PC-3 (cell line): Measurements from ENCODE around the gene KRTAP9-7. TPM values are rescaled to one million over a fixed set of nuclear protein-coding genes. Genes with fewer than 3 reads are reported as not detected.

ENCODE experiments used
- ATAC-seq: fragments of 200-7000 bp; cut with Tn5 transposase; 2 replicates; pipeline ENCODE4 v1.9.1; 2020; ENCODE audit warnings: mild to moderate bottlenecking, moderate library complexity
- BruUV-seq: library from RNA; stranded (reverse); fragments of 400-500 nt; replicated peaks from 2 replicates; lab custom pipeline; 2021; lab: Mats Ljungman, UMichigan
- CTCF ChIA-PET: fragments of 300-600 bp; sonication (Branson Sonifier 250); formaldehyde crosslinking; loops from one replicate; lab custom pipeline; 2022; ENCODE audit warnings: antibody characterized with exemption; lab: Charles Lee
- POLR2A ChIA-PET: fragments of 300-600 bp; sonication (Branson Sonifier 250); formaldehyde crosslinking; loops from one replicate; lab custom pipeline; 2022; ENCODE audit warnings: antibody characterized with exemption; ENCODE audit not compliant: unreplicated experiment; lab: Charles Lee
- DNase-seq: peaks from one replicate; pipeline ENCODE4 v3.0.0-alpha.2; 2015
- H2AFZ ChIP-seq: fragments of 300-600 bp; sonication (generic); 2 replicates; pipeline ENCODE4 v1.6.0; 2016; ENCODE audit warnings: antibody characterized with exemption, low read length
- H3F3A ChIP-seq: fragments of 300-600 bp; sonication (generic); one replicate; pipeline ENCODE4 v1.6.0; 2017; ENCODE audit warnings: antibody characterized with exemption, low read length, control low read depth, mild to moderate bottlenecking; ENCODE audit not compliant: unreplicated experiment
- H3K27ac ChIP-seq: fragments of 300-600 bp; sonication (generic); 2 replicates; pipeline ENCODE4 v1.5.1; 2016; ENCODE audit warnings: mild to moderate bottlenecking, low read length
- H3K27me3 ChIP-seq: fragments of 300-600 bp; sonication (generic); 2 replicates; pipeline ENCODE4 v1.6.1; 2016; ENCODE audit warnings: low read length, mixed read lengths
- H3K36me3 ChIP-seq: fragments of 300-600 bp; sonication (generic); 2 replicates; pipeline ENCODE4 v1.6.1; 2016; ENCODE audit warnings: low read depth, mixed run types, low read length, mixed read lengths
- H3K4me1 ChIP-seq: fragments of 300-600 bp; sonication (generic); 2 replicates; pipeline ENCODE4 v1.5.1; 2016; ENCODE audit warnings: low read length; ENCODE audit not compliant: insufficient read depth
- H3K4me2 ChIP-seq: fragments of 300-600 bp; sonication (generic); 2 replicates; pipeline ENCODE4 v1.6.0; 2016; ENCODE audit warnings: low read length
- H3K4me3 ChIP-seq: fragments of 300-600 bp; sonication (generic); 2 replicates; pipeline ENCODE4 v1.5.1; 2016; ENCODE audit warnings: mild to moderate bottlenecking, low read length, mixed read lengths
- H3K79me2 ChIP-seq: fragments of 300-600 bp; sonication (generic); 2 replicates; pipeline ENCODE4 v1.6.1; 2017; ENCODE audit warnings: low read length, mixed read lengths
- H3K9ac ChIP-seq: fragments of 300-600 bp; sonication (generic); 2 replicates; pipeline ENCODE4 v1.6.0; 2016; ENCODE audit warnings: mild to moderate bottlenecking, low read length
- H3K9me2 ChIP-seq: fragments of 300-600 bp; sonication (generic); replicated peaks from 2 replicates; pipeline ENCODE4 v1.6.1; 2016; ENCODE audit warnings: mixed run types, low read length, mixed read lengths
- H3K9me3 ChIP-seq: fragments of 300-600 bp; sonication (generic); 2 replicates; pipeline ENCODE4 v1.6.1; 2016; ENCODE audit warnings: low read length, mixed read lengths
- H4K20me1 ChIP-seq: fragments of 300-600 bp; sonication (generic); 2 replicates; pipeline ENCODE4 v1.6.1; 2016; ENCODE audit warnings: low read length, mixed read lengths
- CTCF ChIP-seq: fragments of 300-600 bp; sonication (generic); conservative IDR thresholded peaks from 2 replicates; pipeline ENCODE4 v1.5.1; 2017; ENCODE audit warnings: antibody characterized with exemption, low read depth, mild to moderate bottlenecking, low read length
- EZH2 ChIP-seq: fragments of 300-600 bp; sonication (generic); IDR thresholded peaks from one replicate; pipeline ENCODE4 v1.6.1; 2017; ENCODE audit warnings: antibody characterized with exemption, mild to moderate bottlenecking, low read length; ENCODE audit not compliant: unreplicated experiment
- EZH2phosphoT487 ChIP-seq: fragments of 300-600 bp; sonication (generic); IDR thresholded peaks from 2 replicates; pipeline ENCODE4 v1.6.1; 2018; ENCODE audit warnings: mild to moderate bottlenecking, antibody characterized with exemption, low read length, borderline replicate concordance
- intact Hi-C: fragments of 100-400 bp; cut with micrococcal nuclease; formaldehyde crosslinking; loops from 2 replicates; pipeline ENCODE4 v1.9.0; 2023
- total RNA-seq: library from RNA; depleted of rRNA; stranded (reverse); fragments of >200 nt; gene quantifications from 2 replicates; pipeline ENCODE4 v1.2.3, GENCODE V29; 2014

The KRTAP9-7 gene
- total RNA-seq, 1 experiment from 2014 or later: not detected

GRCh38 chr17:41301916-41302901 lies 26.7 kb downstream of the KRTAP9-7 start, which contains the start of gene KRTAP29-1:
Gene KRTAP29-1 (minus strand): TSS chr17:41302851. CDS start chr17:41302851, 0 bp downstream.
- no TSS peak for BruUV-seq
- ChIA-PET POLR2A (no interaction called here), CTCF (no interaction called here)
- H4K20me1 ChIP-seq: no peaks in the 10 kb centered on the region
- TF ChIP-seq EZH2phosphoT487 (no peak), CTCF (no peak), EZH2 (no peak)
- DNase-seq (no peak), ATAC-seq (no peak)
- no peaks in the 10 kb centered on the region for H3F3A ChIP-seq
- no peaks in the 10 kb centered on the region for H3K36me3 ChIP-seq
- no peak within 1 kb of the TSS for H3K4me2 ChIP-seq
- no peaks in the 10 kb centered on the region for H3K27me3 ChIP-seq
- H3K9me3 ChIP-seq: no peaks in the 10 kb centered on the region
- H3K27ac ChIP-seq: no peak within 1 kb of the TSS
- no peak within 1 kb of the TSS for H2AFZ ChIP-seq
- H3K9me2 ChIP-seq: no peaks in the 10 kb centered on the region
- H3K79me2 ChIP-seq: no peaks in the 10 kb centered on the region
- H3K9ac ChIP-seq: no peak within 1 kb of the TSS
- H3K4me1 ChIP-seq: no peaks in the 10 kb centered on the region
- intact Hi-C loops: no loop called here
- no peak within 1 kb of the TSS for H3K4me3 ChIP-seq

GRCh38 chr17:41302981-41303380 lies 27.5 kb downstream of the KRTAP9-7 start:
- Histone ChIP-seq H4K20me1 (no peaks in the 10 kb centered on the region), H2AFZ (no peak overlapping the region), H3K9me2 (no peaks in the 10 kb centered on the region), H3K4me1 (no peaks in the 10 kb centered on the region), H3K9me3 (no peaks in the 10 kb centered on the region), H3K79me2 (no peaks in the 10 kb centered on the region), H3F3A (no peaks in the 10 kb centered on the region), H3K4me3 (no peak overlapping the region), H3K9ac (no peak overlapping the region), H3K27me3 (no peaks in the 10 kb centered on the region), H3K36me3 (no peaks in the 10 kb centered on the region), H3K4me2 (no peak overlapping the region), H3K27ac (no peak overlapping the region)
- POLR2A ChIA-PET: no interaction called here
- intact Hi-C loops: no loop called here
- no peak for TF ChIP-seq EZH2
- no peak for TF ChIP-seq CTCF
- TF ChIP-seq EZH2phosphoT487: no peak
- ATAC-seq (no peak), DNase-seq (no peak)
- BruUV-seq: no TSS peak
- CTCF ChIA-PET: no interaction called here

- intact Hi-C loops: no loop called here
- Histone ChIP-seq H2AFZ (no peak overlapping the region), H3K4me2 (no peak overlapping the region), H3K4me1 (no peaks in the 10 kb centered on the region), H3K9me2 (no peaks in the 10 kb centered on the region), H3K27ac (no peak overlapping the region), H3K36me3 (no peaks in the 10 kb centered on the region), H3K27me3 (no peaks in the 10 kb centered on the region), H3K9me3 (no peaks in the 10 kb centered on the region), H4K20me1 (no peaks in the 10 kb centered on the region), H3F3A (no peaks in the 10 kb centered on the region), H3K79me2 (no peaks in the 10 kb centered on the region), H3K9ac (no peak overlapping the region), H3K4me3 (no peak overlapping the region)
- BruUV-seq: no TSS peak
- CTCF ChIA-PET: no interaction called here
- ATAC-seq (no peak), DNase-seq (no peak)
- TF ChIP-seq CTCF (no peak), EZH2 (no peak)
- POLR2A ChIA-PET: no interaction called here
Observed at GRCh38 chr17:41304091-41304490, 28.6 kb downstream of the KRTAP9-7 start.
